Endothelial cell of umbilical vein (primary cell): ENCODE data around the gene POLRMT. TPM values are rescaled to one million over a fixed set of nuclear protein-coding genes. Genes with fewer than 3 reads are reported as not detected.

Experiments
- BruUV-seq: library from RNA; stranded (reverse); fragments of 400-500 nt; replicated peaks from 2 replicates; lab custom pipeline; 2021; lab: Mats Ljungman, UMichigan
- CTCF ChIA-PET: fragments of 300-600, 350-600 bp; sonication (Branson Sonifier 250); formaldehyde crosslinking; loops from one replicate; lab custom pipeline; 2021; ENCODE audit warnings: antibody characterized with exemption, inconsistent platforms; lab: Charles Lee
- POLR2A ChIA-PET: fragments of 300-600, 350-600 bp; sonication (Branson Sonifier 250); formaldehyde crosslinking; loops from one replicate; lab custom pipeline; 2021; ENCODE audit warnings: antibody characterized with exemption, inconsistent platforms; lab: Charles Lee
- DNase-seq: peaks from one replicate; pipeline ENCODE4 v3.0.0-alpha.2; 2011; ENCODE audit warnings: low read depth, low spot score
- FAIRE-seq: peaks from 2 replicates; lab custom pipeline; 2011; peaks lifted over from hg19 to GRCh38; lab: Jason Lieb, UNC
- H2AFZ ChIP-seq: 2 replicates; pipeline ENCODE4 v1.6.0; 2012; ENCODE audit warnings: low read depth, low read length, control low read depth, inconsistent platforms
- H3K27ac ChIP-seq: 2 replicates; pipeline ENCODE4 v1.5.1; 2011; ENCODE audit warnings: low read depth, mild to moderate bottlenecking, control low read depth, low read length, moderate library complexity; ENCODE audit not compliant: insufficient read depth
- H3K27me3 ChIP-seq, 2 experiments: 2 replicates each; pipeline versions ENCODE4 v1.6.0 to v1.6.1; 2011; ENCODE audit warnings: low read length in 2 of 2, mixed read lengths in 1 of 2; ENCODE audit not compliant: control insufficient read depth in 2 of 2, insufficient read depth in 2 of 2
- H3K36me3 ChIP-seq, 2 experiments: 2 replicates in 1 of 2; 3 replicates in 1 of 2; pipeline ENCODE4 v1.5.1; 2011; ENCODE audit warnings: low read length in 2 of 2, mild to moderate bottlenecking in 1 of 2, moderate library complexity in 1 of 2; ENCODE audit not compliant: control insufficient read depth in 2 of 2, insufficient read depth in 2 of 2; ENCODE audit errors: extremely low read depth in 1 of 2
- H3K4me1 ChIP-seq: 3 replicates; pipeline ENCODE4 v1.5.1; 2011; ENCODE audit warnings: mild to moderate bottlenecking, low read length; ENCODE audit not compliant: control insufficient read depth, insufficient read depth; ENCODE audit errors: extremely low read depth
- H3K4me2 ChIP-seq: 2 replicates; pipeline ENCODE4 v1.6.1; 2011; ENCODE audit warnings: low read length, control low read depth, mixed read lengths; ENCODE audit not compliant: insufficient read depth
- H3K4me3 ChIP-seq, 3 experiments: fragments of 200-600 bp in 1 of 3; sonication (generic), shearing (Covaris generic) in 1 of 3; replicated peaks in 1 of 3; 2 replicates each; pipeline ENCODE4 v1.5.1; 2011 to 2016; ENCODE audit warnings: control low read depth in 3 of 3, low read length in 3 of 3, mild to moderate bottlenecking in 2 of 3, inconsistent platforms in 1 of 3, low read depth in 1 of 3, moderate library complexity in 1 of 3; ENCODE audit not compliant: insufficient read depth in 1 of 3
- H3K79me2 ChIP-seq: 2 replicates; pipeline ENCODE4 v1.6.0; 2012; ENCODE audit warnings: low read length, inconsistent platforms; ENCODE audit not compliant: control insufficient read depth, insufficient read depth
- H3K9ac ChIP-seq: replicated peaks from 2 replicates; pipeline ENCODE3; 2011; ENCODE audit warnings: low read length, control low read depth; ENCODE audit not compliant: insufficient read depth; ENCODE audit errors: extremely low read depth
- H3K9me1 ChIP-seq: replicated peaks from 3 replicates; pipeline ENCODE4 v1.6.0; 2011; ENCODE audit warnings: mild to moderate bottlenecking, low read length; ENCODE audit not compliant: control insufficient read depth, insufficient read depth; ENCODE audit errors: extremely low read depth
- H3K9me3 ChIP-seq: replicated peaks from 2 replicates; pipeline ENCODE4 v1.5.1; 2012; ENCODE audit warnings: low read length, inconsistent platforms; ENCODE audit not compliant: control insufficient read depth, insufficient read depth
- H4K20me1 ChIP-seq: replicated peaks from 2 replicates; pipeline ENCODE3; 2011; ENCODE audit warnings: mild to moderate bottlenecking, low read length; ENCODE audit not compliant: control insufficient read depth, insufficient read depth; ENCODE audit errors: extremely low read depth
- EZH2 ChIP-seq: IDR thresholded peaks from 2 replicates; pipeline ENCODE4 v1.6.1; 2012; ENCODE audit warnings: borderline replicate concordance, low read depth, mild to moderate bottlenecking, moderate library complexity, low read length, inconsistent platforms; ENCODE audit not compliant: severe bottlenecking
- FOS ChIP-seq: IDR thresholded peaks from 2 replicates; pipeline ENCODE4 v1.6.1; 2011; ENCODE audit warnings: mild to moderate bottlenecking, low read length, moderate library complexity, borderline replicate concordance; ENCODE audit not compliant: insufficient read depth
- GATA2 ChIP-seq: IDR thresholded peaks from 2 replicates; pipeline ENCODE4 v1.7.0; 2011; ENCODE audit warnings: low read depth, mild to moderate bottlenecking, moderate library complexity, mixed read lengths, low read length; ENCODE audit not compliant: insufficient read length, insufficient read depth
- JUN ChIP-seq: IDR thresholded peaks from 2 replicates; pipeline ENCODE4 v1.6.1; 2011; ENCODE audit warnings: borderline replicate concordance, low read depth; ENCODE audit not compliant: insufficient read length, insufficient read depth
- MYC ChIP-seq: IDR thresholded peaks from one replicate; pipeline ENCODE4 v1.6.1; 2011; ENCODE audit warnings: mild to moderate bottlenecking, low read depth, low read length
- POLR2A ChIP-seq: IDR thresholded peaks from 2 replicates; pipeline ENCODE4 v1.6.1; 2012; ENCODE audit warnings: low read depth, mild to moderate bottlenecking, control low read depth, low read length
- POLR2AphosphoS5 ChIP-seq: IDR thresholded peaks from 2 replicates; pipeline ENCODE4 v1.6.1; 2012; ENCODE audit warnings: low read depth, mild to moderate bottlenecking, control low read depth, low read length, moderate library complexity; ENCODE audit not compliant: insufficient read depth
- dilution Hi-C: fragments of 300-500 bp; cut with MboI; formaldehyde crosslinking; loops from one replicate; pipeline ENCODE4 v1.15.0; 2019; ENCODE audit warnings: low sequenced_read_pairs; ENCODE audit not compliant: extremely low pct_ligation_motif_present
- intact Hi-C: fragments of 100-400 bp; cut with micrococcal nuclease; formaldehyde crosslinking; loops from one replicate; pipeline ENCODE4 v1.10.0; 2022
- polyA plus RNA-seq, 4 experiments: library from polyadenylated mRNA; depleted of rRNA in 3 of 4; stranded (reverse) in 3 of 4; unstranded in 1 of 4; fragments of >200 nt; gene quantifications; 2 replicates each; pipeline versions ENCODE4 v1.2.1 to v1.2.3, GENCODE V29; 2011 to 2012; ENCODE audit warnings: missing spikeins in 1 of 4
- total RNA-seq: library from RNA; stranded (reverse); gene quantifications from 2 replicates; pipeline ENCODE4 v1.2.3, GENCODE V29; 2021
- TF ChIP-seq, protein P1 (sequence below): IDR thresholded peaks from 2 replicates; pipeline ENCODE4 v1.6.1; 2011; ENCODE audit not compliant: insufficient read depth, insufficient read length
- TF ChIP-seq, protein P2 (sequence below), 2 donors: IDR thresholded peaks; 1 replicate in 1 of 2; 2 replicates in 1 of 2; pipeline ENCODE4 v1.5.1; 2011; ENCODE audit warnings: low read length in 2 of 2, mild to moderate bottlenecking in 2 of 2, moderate library complexity in 2 of 2, control low read depth in 1 of 2, inconsistent platforms in 1 of 2, low read depth in 1 of 2; ENCODE audit not compliant: insufficient read depth in 1 of 2; ENCODE audit errors: extremely low read depth in 1 of 2

Gene POLRMT
- total and polyA plus RNA-seq, 2 donors (not counting 3 experiments of a cell fraction or from before 2014, with no cell fraction given) = 38.9 to 50.6 TPM

DNA sequence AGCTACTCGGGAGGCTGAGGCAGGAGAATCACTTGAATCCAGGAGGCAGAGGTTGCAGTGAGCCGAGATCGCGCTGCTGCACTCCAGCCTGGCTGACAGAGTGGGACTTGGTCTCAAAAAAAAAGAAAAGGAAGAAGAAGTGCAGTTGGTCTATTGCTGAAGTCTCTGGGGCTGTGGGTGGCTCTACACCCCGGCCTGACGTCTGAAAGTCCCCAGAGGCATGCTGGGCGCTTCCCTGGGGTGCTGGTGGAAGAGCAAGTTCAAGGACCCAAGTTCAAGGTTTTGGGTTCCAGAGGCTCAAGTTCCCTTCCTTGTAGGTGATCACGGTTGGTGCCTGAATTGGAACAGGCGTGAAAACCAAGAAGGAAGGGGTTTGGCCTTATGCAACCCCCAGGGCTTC, 39.8 kb downstream of the POLRMT start:
- H3K4me3 ChIP-seq = no peak overlapping the region
- H2AFZ ChIP-seq = no peak overlapping the region
- intact Hi-C loops (no loop called here), dilution Hi-C loops (no loop called here)
- no peaks in the 10 kb centered on the region for H3K36me3 ChIP-seq
- H3K79me2 ChIP-seq = no peaks in the 10 kb centered on the region
- no peaks in the 10 kb centered on the region for H3K4me1 ChIP-seq
- no peak overlapping the region for H3K4me2 ChIP-seq
- no TSS peak for BruUV-seq
- FAIRE-seq (no peak), DNase-seq (no peak)
- TF ChIP-seq JUN (no peak), FOS (no peak), POLR2A (no peak), POLR2AphosphoS5 (no peak), EZH2 (no peak), MYC (no peak), GATA2 (no peak)
- TF ChIP-seq, protein P1, sequence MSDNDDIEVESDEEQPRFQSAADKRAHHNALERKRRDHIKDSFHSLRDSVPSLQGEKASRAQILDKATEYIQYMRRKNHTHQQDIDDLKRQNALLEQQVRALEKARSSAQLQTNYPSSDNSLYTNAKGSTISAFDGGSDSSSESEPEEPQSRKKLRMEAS = no peak
- TF ChIP-seq, protein P2, sequence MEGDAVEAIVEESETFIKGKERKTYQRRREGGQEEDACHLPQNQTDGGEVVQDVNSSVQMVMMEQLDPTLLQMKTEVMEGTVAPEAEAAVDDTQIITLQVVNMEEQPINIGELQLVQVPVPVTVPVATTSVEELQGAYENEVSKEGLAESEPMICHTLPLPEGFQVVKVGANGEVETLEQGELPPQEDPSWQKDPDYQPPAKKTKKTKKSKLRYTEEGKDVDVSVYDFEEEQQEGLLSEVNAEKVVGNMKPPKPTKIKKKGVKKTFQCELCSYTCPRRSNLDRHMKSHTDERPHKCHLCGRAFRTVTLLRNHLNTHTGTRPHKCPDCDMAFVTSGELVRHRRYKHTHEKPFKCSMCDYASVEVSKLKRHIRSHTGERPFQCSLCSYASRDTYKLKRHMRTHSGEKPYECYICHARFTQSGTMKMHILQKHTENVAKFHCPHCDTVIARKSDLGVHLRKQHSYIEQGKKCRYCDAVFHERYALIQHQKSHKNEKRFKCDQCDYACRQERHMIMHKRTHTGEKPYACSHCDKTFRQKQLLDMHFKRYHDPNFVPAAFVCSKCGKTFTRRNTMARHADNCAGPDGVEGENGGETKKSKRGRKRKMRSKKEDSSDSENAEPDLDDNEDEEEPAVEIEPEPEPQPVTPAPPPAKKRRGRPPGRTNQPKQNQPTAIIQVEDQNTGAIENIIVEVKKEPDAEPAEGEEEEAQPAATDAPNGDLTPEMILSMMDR (IDR thresholded peaks at IDR 0.05; ENCODE audit: extremely low read depth in 1 of 2, insufficient read depth in 1 of 2, low read depth in 1 of 2, low read length in 2 of 2) = no peak
- no peaks in the 10 kb centered on the region for H3K9me1 ChIP-seq
- CTCF ChIA-PET = no interaction called here
- POLR2A ChIA-PET = no interaction called here
- no peaks in the 10 kb centered on the region for H4K20me1 ChIP-seq
- no peak overlapping the region for H3K27ac ChIP-seq
- no peaks in the 10 kb centered on the region for H3K9me3 ChIP-seq
- H3K27me3 ChIP-seq = peaks cover 10 to 12% of the 10 kb centered on the region in 2 experiments
- H3K9ac ChIP-seq = no peak overlapping the region
